Measurements from ENCODE around the gene GRB14.

GRB14 gene

GRCh38 chr2:164535280-164536025, 85.8 kb downstream of the GRB14 start:
- no peak overlapping the region for H3K27ac ChIP-seq (replicated peaks)
- TF ChIP-seq POLR2AphosphoS5 (IDR thresholded peaks at IDR 0.05; ENCODE audit: low read depth) (no peak), REST (IDR thresholded peaks at IDR 0.05; ENCODE audit: insufficient replicate concordance, low read depth) (no peak), GABPA (IDR thresholded peaks at IDR 0.05; ENCODE audit: low read depth) (no peak), SPI1 (IDR thresholded peaks at IDR 0.05; ENCODE audit: borderline replicate concordance, low read depth) (no peak), CTCF (IDR thresholded peaks at IDR 0.05; ENCODE audit: insufficient read depth, low read length) (no peak)
- H3K27me3 ChIP-seq (ENCODE audit: insufficient read depth, poor library complexity, severe bottlenecking), result no peaks in the 10 kb centered on the region
- DNase-seq (ENCODE audit: low read depth in 1 of 2, low spot score in 1 of 2), result no peak
- H3K4me3 ChIP-seq (replicated peaks; ENCODE audit: insufficient read depth, low read length), result no peak overlapping the region

GRCh38 chr2:164530464-164530863, 90.8 kb downstream of the GRB14 start:
- no peak for DNase-seq (ENCODE audit: low read depth in 1 of 2, low spot score in 1 of 2)
- no peak overlapping the region for H3K27ac ChIP-seq (replicated peaks)
- TF ChIP-seq POLR2AphosphoS5 (IDR thresholded peaks at IDR 0.05; ENCODE audit: low read depth), result no peak
- TF ChIP-seq CTCF (IDR thresholded peaks at IDR 0.05; ENCODE audit: insufficient read depth, low read length), result no peak
- no peak for TF ChIP-seq REST (IDR thresholded peaks at IDR 0.05; ENCODE audit: insufficient replicate concordance, low read depth)
- TF ChIP-seq GABPA (IDR thresholded peaks at IDR 0.05; ENCODE audit: low read depth), result no peak
- no peak for TF ChIP-seq SPI1 (IDR thresholded peaks at IDR 0.05; ENCODE audit: borderline replicate concordance, low read depth)
- H3K27me3 ChIP-seq (ENCODE audit: insufficient read depth, poor library complexity, severe bottlenecking), result no peaks in the 10 kb centered on the region
- no peak overlapping the region for H3K4me3 ChIP-seq (replicated peaks; ENCODE audit: insufficient read depth, low read length)

- Histone ChIP-seq H3K4me3 (replicated peaks; ENCODE audit: insufficient read depth, low read length) (no peak overlapping the region), H3K27ac (replicated peaks) (no peak overlapping the region), H3K27me3 (ENCODE audit: insufficient read depth, poor library complexity, severe bottlenecking) (no peaks in the 10 kb centered on the region)
- no peak for DNase-seq (ENCODE audit: low read depth in 1 of 2, low spot score in 1 of 2)
- no peak for TF ChIP-seq CTCF (IDR thresholded peaks at IDR 0.05; ENCODE audit: insufficient read depth, low read length)
- TF ChIP-seq POLR2AphosphoS5 (IDR thresholded peaks at IDR 0.05; ENCODE audit: low read depth), result no peak
- no peak for TF ChIP-seq GABPA (IDR thresholded peaks at IDR 0.05; ENCODE audit: low read depth)
- TF ChIP-seq REST (IDR thresholded peaks at IDR 0.05; ENCODE audit: insufficient replicate concordance, low read depth), result no peak
- TF ChIP-seq SPI1 (IDR thresholded peaks at IDR 0.05; ENCODE audit: borderline replicate concordance, low read depth), result no peak
Measured at GRCh38 chr2:164523726-164524125, 97.6 kb downstream of the GRB14 start.

Data from HL-60 (cell line).